ENCODE data around the gene CRISP2.

Gene CRISP2

GRCh38 chr6:49662231-49662891 lies 51.0 kb downstream of the CRISP2 start:
- DNase-seq (ENCODE audit: low read depth in 2 of 2): no peak

- no peak for DNase-seq (ENCODE audit: low read depth in 2 of 2)
These were observed 59.4 kb downstream of the CRISP2 start for GRCh38 chr6:49653942-49654341.

GRCh38 chr6:49653438-49653837 lies 59.9 kb downstream of the CRISP2 start:
- DNase-seq (ENCODE audit: low read depth in 2 of 2): no peak

- no peak for DNase-seq (ENCODE audit: low read depth in 2 of 2)
These were observed 62.1 kb downstream of the CRISP2 start for GRCh38 chr6:49651239-49651638.

- DNase-seq (ENCODE audit: low read depth in 2 of 2): no peak
These were observed 63.4 kb downstream of the CRISP2 start for GRCh38 chr6:49649988-49650387.

GRCh38 chr6:49648036-49648435 lies 65.3 kb downstream of the CRISP2 start:
- DNase-seq (ENCODE audit: low read depth in 2 of 2): no peak

GRCh38 chr6:49647476-49647875 lies 65.9 kb downstream of the CRISP2 start:
- no peak for DNase-seq (ENCODE audit: low read depth in 2 of 2)

- DNase-seq (ENCODE audit: low read depth in 2 of 2): no peak
These were observed 66.4 kb downstream of the CRISP2 start for GRCh38 chr6:49646942-49647341.

- no peak for DNase-seq (ENCODE audit: low read depth in 2 of 2)
These were observed 67.1 kb downstream of the CRISP2 start for GRCh38 chr6:49646130-49646824.

- no peak for DNase-seq (ENCODE audit: low read depth in 2 of 2)
These were observed 68.2 kb downstream of the CRISP2 start for GRCh38 chr6:49645139-49645538.

Data from stimulated activated CD8-positive, alpha-beta memory T cell treated with anti-CD3 and anti-CD28 coated beads, Interleukin-7, amount 100 ng/mL, for 4 hours (primary cell).